WTC11 (cell line): Measurements from ENCODE around the gene TAS2R46.

Experiments used
- ESRRA ChIP-seq: sonication (generic); formaldehyde crosslinking; IDR thresholded peaks from 2 replicates; pipeline ENCODE4 v1.8.1; 2022; ENCODE audit warnings: mild to moderate bottlenecking, missing genetic modification reagents, borderline replicate concordance
- SMAD3 ChIP-seq: sonication (generic); formaldehyde crosslinking; IDR thresholded peaks from 2 replicates; pipeline ENCODE4 v1.8.0; 2022; ENCODE audit warnings: missing genetic modification reagents, mild to moderate bottlenecking, borderline replicate concordance
- SP1 ChIP-seq: sonication (generic); formaldehyde crosslinking; conservative IDR thresholded peaks from 2 replicates; pipeline ENCODE4 v1.8.1; 2022; ENCODE audit warnings: missing genetic modification reagents
- TEAD4 ChIP-seq: sonication (generic); formaldehyde crosslinking; IDR thresholded peaks from 2 replicates; pipeline ENCODE4 v1.8.0; 2022; ENCODE audit warnings: mild to moderate bottlenecking, missing genetic modification reagents
- ZNF121 ChIP-seq: sonication (generic); formaldehyde crosslinking; IDR thresholded peaks from 2 replicates; pipeline ENCODE4 v1.8.0; 2023; ENCODE audit warnings: missing genetic modification reagents
- ZNF232 ChIP-seq: sonication (generic); formaldehyde crosslinking; IDR thresholded peaks from 2 replicates; pipeline ENCODE4 v1.8.0; 2022; ENCODE audit warnings: mild to moderate bottlenecking, missing genetic modification reagents
- TF ChIP-seq, protein P1 (sequence below): sonication (generic); formaldehyde crosslinking; IDR thresholded peaks from 2 replicates; pipeline ENCODE4 v1.8.1; 2023; ENCODE audit warnings: mild to moderate bottlenecking, missing genetic modification reagents, moderate library complexity
- TF ChIP-seq, protein P2 (sequence below): fragments of 200-600 bp; IDR thresholded peaks from 2 replicates; pipeline ENCODE4 v1.8.0; 2022; ENCODE audit warnings: antibody characterized with exemption
- TF ChIP-seq, protein P3 (sequence below): sonication (generic); formaldehyde crosslinking; IDR thresholded peaks from 2 replicates; pipeline ENCODE4 v1.8.0; 2022; ENCODE audit warnings: mild to moderate bottlenecking, missing genetic modification reagents

DNA sequence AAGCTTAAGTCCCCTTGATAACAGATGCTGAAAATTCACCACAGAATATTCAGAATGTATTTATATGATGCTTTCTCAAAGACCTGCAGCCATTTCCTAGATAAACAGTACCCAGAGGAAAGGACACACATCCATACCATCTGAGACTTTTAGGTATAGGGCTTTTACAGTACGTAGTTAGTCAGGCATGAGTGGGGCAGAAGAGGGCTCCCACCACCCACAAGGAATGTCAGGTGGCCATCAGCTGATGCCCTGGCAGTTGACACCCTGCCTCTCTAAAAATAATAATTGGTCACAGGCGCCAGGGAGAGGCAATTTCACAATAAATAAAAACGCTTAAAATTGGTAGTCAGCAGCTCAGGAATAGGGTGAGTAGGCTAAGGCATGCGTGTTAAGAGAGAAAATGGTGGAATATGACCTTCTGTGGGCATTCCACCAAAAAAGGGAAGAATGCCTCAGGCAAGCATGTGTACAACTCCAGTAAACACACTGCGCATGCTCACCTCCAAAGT is 7.8 kb upstream of the TAS2R46 start:
- TF ChIP-seq ZNF232 (CRISPR knock-in tag) (no peak), SP1 (CRISPR knock-in tag) (no peak), ZNF121 (CRISPR knock-in tag) (no peak), TEAD4 (no peak), SMAD3 (no peak), ESRRA (CRISPR knock-in tag) (no peak)
- TF ChIP-seq, protein P1, sequence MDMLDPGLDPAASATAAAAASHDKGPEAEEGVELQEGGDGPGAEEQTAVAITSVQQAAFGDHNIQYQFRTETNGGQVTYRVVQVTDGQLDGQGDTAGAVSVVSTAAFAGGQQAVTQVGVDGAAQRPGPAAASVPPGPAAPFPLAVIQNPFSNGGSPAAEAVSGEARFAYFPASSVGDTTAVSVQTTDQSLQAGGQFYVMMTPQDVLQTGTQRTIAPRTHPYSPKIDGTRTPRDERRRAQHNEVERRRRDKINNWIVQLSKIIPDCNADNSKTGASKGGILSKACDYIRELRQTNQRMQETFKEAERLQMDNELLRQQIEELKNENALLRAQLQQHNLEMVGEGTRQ (CRISPR knock-in tag), result no peak
- TF ChIP-seq, protein P2, sequence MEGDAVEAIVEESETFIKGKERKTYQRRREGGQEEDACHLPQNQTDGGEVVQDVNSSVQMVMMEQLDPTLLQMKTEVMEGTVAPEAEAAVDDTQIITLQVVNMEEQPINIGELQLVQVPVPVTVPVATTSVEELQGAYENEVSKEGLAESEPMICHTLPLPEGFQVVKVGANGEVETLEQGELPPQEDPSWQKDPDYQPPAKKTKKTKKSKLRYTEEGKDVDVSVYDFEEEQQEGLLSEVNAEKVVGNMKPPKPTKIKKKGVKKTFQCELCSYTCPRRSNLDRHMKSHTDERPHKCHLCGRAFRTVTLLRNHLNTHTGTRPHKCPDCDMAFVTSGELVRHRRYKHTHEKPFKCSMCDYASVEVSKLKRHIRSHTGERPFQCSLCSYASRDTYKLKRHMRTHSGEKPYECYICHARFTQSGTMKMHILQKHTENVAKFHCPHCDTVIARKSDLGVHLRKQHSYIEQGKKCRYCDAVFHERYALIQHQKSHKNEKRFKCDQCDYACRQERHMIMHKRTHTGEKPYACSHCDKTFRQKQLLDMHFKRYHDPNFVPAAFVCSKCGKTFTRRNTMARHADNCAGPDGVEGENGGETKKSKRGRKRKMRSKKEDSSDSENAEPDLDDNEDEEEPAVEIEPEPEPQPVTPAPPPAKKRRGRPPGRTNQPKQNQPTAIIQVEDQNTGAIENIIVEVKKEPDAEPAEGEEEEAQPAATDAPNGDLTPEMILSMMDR, result no peak
- TF ChIP-seq, protein P3, sequence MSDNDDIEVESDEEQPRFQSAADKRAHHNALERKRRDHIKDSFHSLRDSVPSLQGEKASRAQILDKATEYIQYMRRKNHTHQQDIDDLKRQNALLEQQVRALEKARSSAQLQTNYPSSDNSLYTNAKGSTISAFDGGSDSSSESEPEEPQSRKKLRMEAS, result no peak
